ENCODE data around the gene PKLR.

The PKLR gene

GRCh38 chr1:155261493-155261851, 39.8 kb downstream of the PKLR start:
- TF ChIP-seq GATA3 (IDR thresholded peaks at IDR 0.05; ENCODE audit: low read depth, low read length) (no peak), GATA2 (IDR thresholded peaks at IDR 0.05; ENCODE audit: low read depth, low read length) (no peak)

- TF ChIP-seq GATA3 (IDR thresholded peaks at IDR 0.05; ENCODE audit: low read depth, low read length), result no peak
Measured at GRCh38 chr1:155260276-155260675, 41.0 kb downstream of the PKLR start.

GRCh38 chr1:155256058-155256852, 45.0 kb downstream of the PKLR start:
- TF ChIP-seq GATA2 (IDR thresholded peaks at IDR 0.05; ENCODE audit: low read depth, low read length) (no peak), GATA3 (IDR thresholded peaks at IDR 0.05; ENCODE audit: low read depth, low read length) (no peak)

- TF ChIP-seq GATA3 (IDR thresholded peaks at IDR 0.05; ENCODE audit: low read depth, low read length), result no peak
- no peak for TF ChIP-seq GATA2 (IDR thresholded peaks at IDR 0.05; ENCODE audit: low read depth, low read length)
Measured at GRCh38 chr1:155255243-155256007, 45.8 kb downstream of the PKLR start, which contains the start of gene ENTREP3. TSS of gene ENTREP3 (minus strand) at chr1:155255483. CDS start at chr1:155254877, 606 bp downstream.

GRCh38 chr1:155254714-155255242, 46.5 kb downstream of the PKLR start:
- TF ChIP-seq GATA3 (IDR thresholded peaks at IDR 0.05; ENCODE audit: low read depth, low read length), result no peak
- no peak for TF ChIP-seq GATA2 (IDR thresholded peaks at IDR 0.05; ENCODE audit: low read depth, low read length)

GRCh38 chr1:155254228-155254713, 47.0 kb downstream of the PKLR start:
- no peak for TF ChIP-seq GATA2 (IDR thresholded peaks at IDR 0.05; ENCODE audit: low read depth, low read length)
- TF ChIP-seq GATA3 (IDR thresholded peaks at IDR 0.05; ENCODE audit: low read depth, low read length), result no peak

GRCh38 chr1:155253797-155254196, 47.4 kb downstream of the PKLR start:
- no peak for TF ChIP-seq GATA2 (IDR thresholded peaks at IDR 0.05; ENCODE audit: low read depth, low read length)
- TF ChIP-seq GATA3 (IDR thresholded peaks at IDR 0.05; ENCODE audit: low read depth, low read length), result no peak

- TF ChIP-seq GATA3 (IDR thresholded peaks at IDR 0.05; ENCODE audit: low read depth, low read length) (no peak), GATA2 (IDR thresholded peaks at IDR 0.05; ENCODE audit: low read depth, low read length) (peak; percentile 76; the same call in 1 of the 2 replicates)
Measured at GRCh38 chr1:155253208-155253607, 48.0 kb downstream of the PKLR start.

GRCh38 chr1:155251566-155251965, 49.7 kb downstream of the PKLR start:
- TF ChIP-seq GATA2 (IDR thresholded peaks at IDR 0.05; ENCODE audit: low read depth, low read length) (no peak), GATA3 (IDR thresholded peaks at IDR 0.05; ENCODE audit: low read depth, low read length) (no peak)

- no peak for TF ChIP-seq GATA3 (IDR thresholded peaks at IDR 0.05; ENCODE audit: low read depth, low read length)
- TF ChIP-seq GATA2 (IDR thresholded peaks at IDR 0.05; ENCODE audit: low read depth, low read length), result no peak
Measured at GRCh38 chr1:155250633-155251449, 50.4 kb downstream of the PKLR start.

GRCh38 chr1:155250246-155250632, 51.0 kb downstream of the PKLR start:
- TF ChIP-seq GATA2 (IDR thresholded peaks at IDR 0.05; ENCODE audit: low read depth, low read length) (no peak), GATA3 (IDR thresholded peaks at IDR 0.05; ENCODE audit: low read depth, low read length) (no peak)

GRCh38 chr1:155247667-155248553, 53.3 kb downstream of the PKLR start:
- TF ChIP-seq GATA2 (IDR thresholded peaks at IDR 0.05; ENCODE audit: low read depth, low read length) (no peak), GATA3 (IDR thresholded peaks at IDR 0.05; ENCODE audit: low read depth, low read length) (no peak)

- TF ChIP-seq GATA3 (IDR thresholded peaks at IDR 0.05; ENCODE audit: low read depth, low read length) (no peak), GATA2 (IDR thresholded peaks at IDR 0.05; ENCODE audit: low read depth, low read length) (no peak)
Measured at GRCh38 chr1:155245163-155245524, 56.1 kb downstream of the PKLR start.
